ENCODE data around the gene RPRML.

DNA sequence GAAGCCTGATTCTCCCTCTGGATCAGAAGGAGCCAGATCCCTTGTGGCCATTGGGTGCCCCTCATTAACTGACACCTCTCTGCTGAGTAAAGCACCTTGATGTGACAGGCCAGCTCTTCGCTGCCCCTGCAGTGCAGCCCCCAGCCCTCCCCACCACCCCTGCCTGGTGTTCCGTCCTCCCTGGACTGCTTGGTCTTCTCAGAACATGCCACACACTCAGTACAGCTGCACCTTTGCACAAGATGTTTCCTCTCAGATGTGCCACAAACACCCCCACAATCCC, 35.9 kb downstream of the RPRML start:
- TF ChIP-seq POLR2AphosphoS5 (IDR thresholded peaks at IDR 0.05; ENCODE audit: low read depth, low read length) (no peak; the same call in 1 of the 2 replicates), POLR2A (IDR thresholded peaks at IDR 0.05; ENCODE audit: low read depth, low read length) (no peak)
